Endothelial cell of umbilical vein (primary cell): Measurements from ENCODE around the gene MMP14. TPM values are rescaled to one million over a fixed set of nuclear protein-coding genes. Genes with fewer than 3 reads are reported as not detected.

Experiments used
- BruUV-seq: library from RNA; stranded (reverse); fragments of 400-500 nt; replicated peaks from 2 replicates; lab custom pipeline; 2021; lab: Mats Ljungman, UMichigan
- CTCF ChIA-PET: fragments of 300-600, 350-600 bp; sonication (Branson Sonifier 250); formaldehyde crosslinking; loops from one replicate; lab custom pipeline; 2021; ENCODE audit warnings: antibody characterized with exemption, inconsistent platforms; lab: Charles Lee
- POLR2A ChIA-PET: fragments of 300-600, 350-600 bp; sonication (Branson Sonifier 250); formaldehyde crosslinking; loops from one replicate; lab custom pipeline; 2021; ENCODE audit warnings: antibody characterized with exemption, inconsistent platforms; lab: Charles Lee
- DNase-seq: peaks from one replicate; pipeline ENCODE4 v3.0.0-alpha.2; 2011; ENCODE audit warnings: low read depth, low spot score
- FAIRE-seq: peaks from 2 replicates; lab custom pipeline; 2011; peaks lifted over from hg19 to GRCh38; lab: Jason Lieb, UNC
- H2AFZ ChIP-seq: 2 replicates; pipeline ENCODE4 v1.6.0; 2012; ENCODE audit warnings: low read depth, low read length, control low read depth, inconsistent platforms
- H3K27ac ChIP-seq: 2 replicates; pipeline ENCODE4 v1.5.1; 2011; ENCODE audit warnings: low read depth, mild to moderate bottlenecking, control low read depth, low read length, moderate library complexity; ENCODE audit not compliant: insufficient read depth
- H3K27me3 ChIP-seq, 2 experiments: 2 replicates each; pipeline versions ENCODE4 v1.6.0 to v1.6.1; 2011; ENCODE audit warnings: low read length in 2 of 2, mixed read lengths in 1 of 2; ENCODE audit not compliant: control insufficient read depth in 2 of 2, insufficient read depth in 2 of 2
- H3K36me3 ChIP-seq, 2 experiments: 2 replicates in 1 of 2; 3 replicates in 1 of 2; pipeline ENCODE4 v1.5.1; 2011; ENCODE audit warnings: low read length in 2 of 2, mild to moderate bottlenecking in 1 of 2, moderate library complexity in 1 of 2; ENCODE audit not compliant: control insufficient read depth in 2 of 2, insufficient read depth in 2 of 2; ENCODE audit errors: extremely low read depth in 1 of 2
- H3K4me1 ChIP-seq: 3 replicates; pipeline ENCODE4 v1.5.1; 2011; ENCODE audit warnings: mild to moderate bottlenecking, low read length; ENCODE audit not compliant: control insufficient read depth, insufficient read depth; ENCODE audit errors: extremely low read depth
- H3K4me2 ChIP-seq: 2 replicates; pipeline ENCODE4 v1.6.1; 2011; ENCODE audit warnings: low read length, control low read depth, mixed read lengths; ENCODE audit not compliant: insufficient read depth
- H3K4me3 ChIP-seq, 3 experiments: fragments of 200-600 bp in 1 of 3; sonication (generic), shearing (Covaris generic) in 1 of 3; replicated peaks in 1 of 3; 2 replicates each; pipeline ENCODE4 v1.5.1; 2011 to 2016; ENCODE audit warnings: control low read depth in 3 of 3, low read length in 3 of 3, mild to moderate bottlenecking in 2 of 3, inconsistent platforms in 1 of 3, low read depth in 1 of 3, moderate library complexity in 1 of 3; ENCODE audit not compliant: insufficient read depth in 1 of 3
- H3K79me2 ChIP-seq: 2 replicates; pipeline ENCODE4 v1.6.0; 2012; ENCODE audit warnings: low read length, inconsistent platforms; ENCODE audit not compliant: control insufficient read depth, insufficient read depth
- H3K9ac ChIP-seq: replicated peaks from 2 replicates; pipeline ENCODE3; 2011; ENCODE audit warnings: low read length, control low read depth; ENCODE audit not compliant: insufficient read depth; ENCODE audit errors: extremely low read depth
- H3K9me1 ChIP-seq: replicated peaks from 3 replicates; pipeline ENCODE4 v1.6.0; 2011; ENCODE audit warnings: mild to moderate bottlenecking, low read length; ENCODE audit not compliant: control insufficient read depth, insufficient read depth; ENCODE audit errors: extremely low read depth
- H3K9me3 ChIP-seq: replicated peaks from 2 replicates; pipeline ENCODE4 v1.5.1; 2012; ENCODE audit warnings: low read length, inconsistent platforms; ENCODE audit not compliant: control insufficient read depth, insufficient read depth
- H4K20me1 ChIP-seq: replicated peaks from 2 replicates; pipeline ENCODE3; 2011; ENCODE audit warnings: mild to moderate bottlenecking, low read length; ENCODE audit not compliant: control insufficient read depth, insufficient read depth; ENCODE audit errors: extremely low read depth
- CTCF ChIP-seq, 2 donors: IDR thresholded peaks; 1 replicate in 1 of 2; 2 replicates in 1 of 2; pipeline ENCODE4 v1.5.1; 2011; ENCODE audit warnings: low read length in 2 of 2, mild to moderate bottlenecking in 2 of 2, moderate library complexity in 2 of 2, control low read depth in 1 of 2, inconsistent platforms in 1 of 2, low read depth in 1 of 2; ENCODE audit not compliant: insufficient read depth in 1 of 2; ENCODE audit errors: extremely low read depth in 1 of 2
- EZH2 ChIP-seq: IDR thresholded peaks from 2 replicates; pipeline ENCODE4 v1.6.1; 2012; ENCODE audit warnings: borderline replicate concordance, low read depth, mild to moderate bottlenecking, moderate library complexity, low read length, inconsistent platforms; ENCODE audit not compliant: severe bottlenecking
- FOS ChIP-seq: IDR thresholded peaks from 2 replicates; pipeline ENCODE4 v1.6.1; 2011; ENCODE audit warnings: mild to moderate bottlenecking, low read length, moderate library complexity, borderline replicate concordance; ENCODE audit not compliant: insufficient read depth
- GATA2 ChIP-seq: IDR thresholded peaks from 2 replicates; pipeline ENCODE4 v1.7.0; 2011; ENCODE audit warnings: low read depth, mild to moderate bottlenecking, moderate library complexity, mixed read lengths, low read length; ENCODE audit not compliant: insufficient read length, insufficient read depth
- JUN ChIP-seq: IDR thresholded peaks from 2 replicates; pipeline ENCODE4 v1.6.1; 2011; ENCODE audit warnings: borderline replicate concordance, low read depth; ENCODE audit not compliant: insufficient read length, insufficient read depth
- MAX ChIP-seq: IDR thresholded peaks from 2 replicates; pipeline ENCODE4 v1.6.1; 2011; ENCODE audit not compliant: insufficient read depth, insufficient read length
- MYC ChIP-seq: IDR thresholded peaks from one replicate; pipeline ENCODE4 v1.6.1; 2011; ENCODE audit warnings: mild to moderate bottlenecking, low read depth, low read length
- POLR2A ChIP-seq: IDR thresholded peaks from 2 replicates; pipeline ENCODE4 v1.6.1; 2012; ENCODE audit warnings: low read depth, mild to moderate bottlenecking, control low read depth, low read length
- POLR2AphosphoS5 ChIP-seq: IDR thresholded peaks from 2 replicates; pipeline ENCODE4 v1.6.1; 2012; ENCODE audit warnings: low read depth, mild to moderate bottlenecking, control low read depth, low read length, moderate library complexity; ENCODE audit not compliant: insufficient read depth
- dilution Hi-C: fragments of 300-500 bp; cut with MboI; formaldehyde crosslinking; loops from one replicate; pipeline ENCODE4 v1.15.0; 2019; ENCODE audit warnings: low sequenced_read_pairs; ENCODE audit not compliant: extremely low pct_ligation_motif_present
- intact Hi-C: fragments of 100-400 bp; cut with micrococcal nuclease; formaldehyde crosslinking; loops from one replicate; pipeline ENCODE4 v1.10.0; 2022
- polyA plus RNA-seq, 4 experiments: library from polyadenylated mRNA; depleted of rRNA in 3 of 4; stranded (reverse) in 3 of 4; unstranded in 1 of 4; fragments of >200 nt; gene quantifications; 2 replicates each; pipeline versions ENCODE4 v1.2.1 to v1.2.3, GENCODE V29; 2011 to 2012; ENCODE audit warnings: missing spikeins in 1 of 4
- total RNA-seq: library from RNA; stranded (reverse); gene quantifications from 2 replicates; pipeline ENCODE4 v1.2.3, GENCODE V29; 2021

The MMP14 gene
- total and polyA plus RNA-seq, 2 donors (not counting 3 experiments of a cell fraction or from before 2014, with no cell fraction given): 506 to 603 TPM

DNA sequence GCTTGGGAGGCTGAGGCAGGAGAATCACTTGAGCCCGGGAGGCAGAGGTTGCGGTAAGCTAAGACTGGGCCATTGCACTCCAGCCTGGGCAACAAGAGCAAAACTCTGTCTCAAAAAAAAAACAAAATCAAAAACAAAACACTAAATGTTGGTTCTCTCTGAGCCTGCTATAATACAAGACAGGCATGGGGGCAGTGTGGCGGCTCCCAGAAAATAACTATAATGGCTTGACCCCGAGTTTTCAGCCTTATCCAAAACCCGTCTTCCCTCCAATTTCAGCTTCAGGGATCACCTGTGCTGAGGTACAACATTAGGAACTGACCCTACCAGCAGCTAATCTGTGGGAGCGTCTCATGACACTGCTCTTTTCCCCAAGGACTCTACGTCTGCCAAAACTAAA lies 22.0 kb upstream of the MMP14 start:
- Histone ChIP-seq H3K79me2 (no peaks in the 10 kb centered on the region), H3K9me1 (no peaks in the 10 kb centered on the region), H3K27me3 (no peaks in the 10 kb centered on the region), H3K27ac (no peak overlapping the region), H3K4me2 (no peak overlapping the region), H2AFZ (no peak overlapping the region), H4K20me1 (no peaks in the 10 kb centered on the region), H3K4me3 (no peak overlapping the region), H3K36me3 (peaks cover 0 to 5% of the 10 kb centered on the region in 2 experiments), H3K4me1 (peaks cover 19% of the 10 kb centered on the region), H3K9ac (no peak overlapping the region), H3K9me3 (no peaks in the 10 kb centered on the region)
- no TSS peak for BruUV-seq
- no peak for FAIRE-seq
- intact Hi-C loops (no loop called here), dilution Hi-C loops (no loop called here)
- no peak for DNase-seq
- ChIA-PET POLR2A (no interaction called here), CTCF (interaction anchor here (1.1 to 7.7 kb wide), 3 partner anchors 156 to 244 kb away, joined by 3 to 77 read pairs (median 6); no protein-coding TSS in a partner anchor)
- TF ChIP-seq EZH2: no peak
- no peak for TF ChIP-seq GATA2
- no peak for TF ChIP-seq POLR2A
- TF ChIP-seq MAX: no peak
- no peak for TF ChIP-seq FOS
- TF ChIP-seq JUN: no peak
- no peak for TF ChIP-seq POLR2AphosphoS5
- TF ChIP-seq MYC: no peak
- no peak for TF ChIP-seq CTCF (IDR thresholded peaks at IDR 0.05; ENCODE audit: extremely low read depth in 1 of 2, insufficient read depth in 1 of 2, low read depth in 1 of 2, low read length in 2 of 2)
